Type B pancreatic cell (in vitro differentiated cells): ENCODE data around the gene CEP250. TPM values are rescaled to one million over a fixed set of nuclear protein-coding genes. Genes with fewer than 3 reads are reported as not detected.

Experiments
- DNase-seq: peaks from one replicate; pipeline ENCODE4 v3.0.0; 2021; ENCODE audit warnings: mixed read lengths; ENCODE audit not compliant: unreplicated experiment; ENCODE audit errors: extremely low spot score
- H3K27ac Mint-ChIP-seq: 2 replicates; pipeline ENCODE4 v1.8.0; 2021; ENCODE audit warnings: mild to moderate bottlenecking, mixed read lengths
- H3K27me3 Mint-ChIP-seq: 2 replicates; pipeline ENCODE4 v1.8.0; 2021; ENCODE audit warnings: mixed read lengths
- H3K36me3 Mint-ChIP-seq: 2 replicates; pipeline ENCODE4 v1.8.0; 2021; ENCODE audit warnings: mixed read lengths
- H3K4me1 Mint-ChIP-seq: one replicate; pipeline ENCODE4 v1.8.0; 2021; ENCODE audit warnings: mixed read lengths; ENCODE audit not compliant: unreplicated experiment
- H3K4me3 Mint-ChIP-seq: 2 replicates; pipeline ENCODE4 v1.8.0; 2021; ENCODE audit warnings: mild to moderate bottlenecking, mixed read lengths
- H3K9me3 Mint-ChIP-seq: 2 replicates; pipeline ENCODE4 v1.8.0; 2021; ENCODE audit warnings: mixed read lengths
- total RNA-seq: library from RNA; stranded (reverse); gene quantifications from 2 replicates; pipeline ENCODE4 v1.2.1, GENCODE V29; 2021; ENCODE audit warnings: low replicate concordance
- TF ChIP-seq, protein P1 (sequence below): fragments of 200-600 bp; sonication (generic); conservative IDR thresholded peaks from 2 replicates; pipeline ENCODE4 v1.5.0; 2021; ENCODE audit warnings: antibody characterized with exemption, mild to moderate bottlenecking

CEP250 gene
- total RNA-seq, 1 donor from 2014 or later, result 57.1 TPM

DNA sequence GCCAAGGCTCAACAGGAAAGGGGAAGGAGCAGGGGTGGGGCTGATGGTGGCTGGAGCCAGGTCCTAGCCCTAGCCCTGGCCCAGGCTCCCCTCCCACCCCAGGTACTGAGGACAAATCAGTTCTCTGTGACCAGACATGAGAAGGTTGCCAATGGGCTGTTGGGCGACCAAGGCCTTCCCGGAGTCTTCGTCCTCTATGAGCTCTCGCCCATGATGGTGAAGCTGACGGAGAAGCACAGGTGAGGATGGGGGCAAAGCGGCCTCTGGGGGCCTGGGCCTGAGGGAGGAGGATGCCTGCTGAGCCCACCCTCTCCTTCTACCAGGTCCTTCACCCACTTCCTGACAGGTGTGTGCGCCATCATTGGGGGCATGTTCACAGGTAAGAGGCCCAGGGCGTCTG is 101.5 kb downstream of the CEP250 start:
- no peaks in the 10 kb centered on the region for H3K4me1 Mint-ChIP-seq
- H3K4me3 Mint-ChIP-seq, result no peak overlapping the region
- H3K27ac Mint-ChIP-seq, result no peak overlapping the region
- no peak for DNase-seq
- no peaks in the 10 kb centered on the region for H3K9me3 Mint-ChIP-seq
- peaks cover 14% of the 10 kb centered on the region for H3K36me3 Mint-ChIP-seq
- TF ChIP-seq, protein P1, sequence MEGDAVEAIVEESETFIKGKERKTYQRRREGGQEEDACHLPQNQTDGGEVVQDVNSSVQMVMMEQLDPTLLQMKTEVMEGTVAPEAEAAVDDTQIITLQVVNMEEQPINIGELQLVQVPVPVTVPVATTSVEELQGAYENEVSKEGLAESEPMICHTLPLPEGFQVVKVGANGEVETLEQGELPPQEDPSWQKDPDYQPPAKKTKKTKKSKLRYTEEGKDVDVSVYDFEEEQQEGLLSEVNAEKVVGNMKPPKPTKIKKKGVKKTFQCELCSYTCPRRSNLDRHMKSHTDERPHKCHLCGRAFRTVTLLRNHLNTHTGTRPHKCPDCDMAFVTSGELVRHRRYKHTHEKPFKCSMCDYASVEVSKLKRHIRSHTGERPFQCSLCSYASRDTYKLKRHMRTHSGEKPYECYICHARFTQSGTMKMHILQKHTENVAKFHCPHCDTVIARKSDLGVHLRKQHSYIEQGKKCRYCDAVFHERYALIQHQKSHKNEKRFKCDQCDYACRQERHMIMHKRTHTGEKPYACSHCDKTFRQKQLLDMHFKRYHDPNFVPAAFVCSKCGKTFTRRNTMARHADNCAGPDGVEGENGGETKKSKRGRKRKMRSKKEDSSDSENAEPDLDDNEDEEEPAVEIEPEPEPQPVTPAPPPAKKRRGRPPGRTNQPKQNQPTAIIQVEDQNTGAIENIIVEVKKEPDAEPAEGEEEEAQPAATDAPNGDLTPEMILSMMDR, result no peak
- H3K27me3 Mint-ChIP-seq, result no peaks in the 10 kb centered on the region

DNA sequence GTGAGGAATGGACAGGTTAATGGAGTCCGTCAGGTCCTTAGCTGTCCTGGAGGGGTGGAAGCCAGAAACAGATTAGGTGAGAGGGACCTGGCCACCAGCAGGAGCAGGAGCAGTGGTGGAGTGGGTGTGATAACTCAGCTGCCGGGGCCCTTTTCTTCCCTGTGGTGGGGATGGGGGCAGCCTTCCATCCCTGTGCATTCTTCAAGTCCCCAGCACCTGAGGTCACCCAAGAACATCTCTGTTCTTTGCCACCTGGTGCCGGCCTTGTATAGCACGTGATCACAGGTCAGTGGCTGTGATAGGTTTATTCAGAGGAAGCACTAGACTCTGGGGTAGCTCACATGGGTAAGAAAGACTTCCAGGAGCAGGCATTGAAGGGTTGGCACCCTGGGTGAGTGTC is 103.1 kb downstream of the CEP250 start:
- H3K27ac Mint-ChIP-seq, result no peak overlapping the region
- peaks cover 14% of the 10 kb centered on the region for H3K36me3 Mint-ChIP-seq
- H3K9me3 Mint-ChIP-seq, result no peaks in the 10 kb centered on the region
- no peak overlapping the region for H3K4me3 Mint-ChIP-seq
- no peaks in the 10 kb centered on the region for H3K27me3 Mint-ChIP-seq
- TF ChIP-seq, protein P1, result no peak
- no peaks in the 10 kb centered on the region for H3K4me1 Mint-ChIP-seq
- DNase-seq, result no peak

DNA sequence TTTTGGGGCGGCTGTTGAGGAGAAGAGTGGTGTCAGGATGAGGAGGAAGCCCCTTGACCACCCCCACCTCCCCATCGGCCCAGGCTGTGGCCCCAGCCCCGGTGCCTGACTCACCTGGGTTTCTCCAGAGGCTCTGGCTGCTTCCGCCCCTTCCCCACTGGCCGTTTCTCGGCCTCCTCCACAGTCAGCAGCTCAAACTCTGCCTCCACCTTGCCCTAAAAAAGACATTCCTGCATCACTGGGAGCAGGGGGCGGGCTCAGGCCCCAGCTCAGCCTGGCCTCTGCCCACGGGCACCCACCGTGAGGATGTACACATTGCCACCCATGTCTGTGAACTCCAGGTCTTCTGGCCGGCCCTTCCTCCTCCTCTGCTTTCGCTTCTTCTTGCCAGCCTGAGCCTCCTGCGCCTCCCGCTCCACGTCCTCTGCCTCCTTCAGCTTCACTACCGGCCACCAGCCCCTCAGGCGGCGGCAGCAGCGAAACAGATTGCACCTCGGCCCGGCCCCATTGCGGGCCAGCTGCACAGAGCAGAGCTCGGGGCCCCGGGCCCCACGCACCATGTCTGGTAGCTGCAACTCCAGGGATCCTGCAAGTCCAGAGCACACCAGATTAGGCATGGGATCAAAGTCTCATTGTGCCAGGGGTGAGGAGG is 103.8 kb downstream of the CEP250 start:
- no peak overlapping the region for H3K27ac Mint-ChIP-seq
- H3K27me3 Mint-ChIP-seq, result no peaks in the 10 kb centered on the region
- no peak for DNase-seq
- TF ChIP-seq, protein P1, result no peak
- H3K9me3 Mint-ChIP-seq, result no peaks in the 10 kb centered on the region
- H3K4me3 Mint-ChIP-seq, result no peak overlapping the region
- no peaks in the 10 kb centered on the region for H3K4me1 Mint-ChIP-seq
- peaks cover 14% of the 10 kb centered on the region for H3K36me3 Mint-ChIP-seq

DNA sequence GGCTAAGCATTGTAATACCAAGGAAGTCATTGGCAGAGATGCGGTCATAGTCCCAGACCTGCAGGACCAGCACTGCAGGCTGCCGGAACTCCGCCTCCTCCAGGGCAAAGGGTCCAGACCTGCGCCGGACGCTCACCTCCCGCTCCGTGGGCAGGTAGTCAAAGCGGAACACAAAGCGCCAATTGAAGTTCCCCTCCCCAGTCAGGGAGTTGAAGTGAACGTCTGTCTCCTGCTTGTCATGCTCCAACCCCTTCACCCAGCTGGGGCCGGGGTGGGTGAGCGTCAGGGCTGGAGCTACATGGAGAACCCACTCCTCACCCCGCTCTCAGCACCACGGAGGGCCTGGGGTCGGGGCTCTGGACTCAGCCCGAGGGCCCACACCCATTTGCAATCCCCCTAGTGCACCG is 104.7 kb downstream of the CEP250 start:
- Mint-ChIP-seq H3K4me1 (no peaks in the 10 kb centered on the region), H3K27ac (no peak overlapping the region), H3K36me3 (peaks cover 9% of the 10 kb centered on the region), H3K27me3 (no peaks in the 10 kb centered on the region), H3K4me3 (no peak overlapping the region), H3K9me3 (no peaks in the 10 kb centered on the region)
- DNase-seq, result no peak
- TF ChIP-seq, protein P1, result no peak

DNA sequence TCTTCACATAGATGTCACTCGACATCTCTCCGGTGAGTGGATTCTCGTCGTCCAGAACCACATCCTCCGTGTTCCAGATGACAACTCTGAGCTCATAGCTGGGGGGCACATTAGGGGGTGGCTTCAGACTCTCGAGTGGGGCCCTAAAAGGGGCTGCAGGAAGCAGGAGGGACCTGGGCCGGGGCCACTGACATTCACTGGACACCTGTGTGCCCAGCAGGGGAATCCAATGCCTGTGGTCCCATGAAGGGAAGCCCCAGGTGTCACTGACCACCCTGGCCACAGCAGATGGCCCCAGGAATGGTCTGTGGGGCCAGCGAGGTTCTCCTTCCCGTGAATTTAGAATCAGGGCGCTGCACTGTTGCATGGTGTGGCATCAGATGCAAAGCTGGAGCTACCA is 105.1 kb downstream of the CEP250 start:
- H3K4me3 Mint-ChIP-seq, result no peak overlapping the region
- TF ChIP-seq, protein P1, result no peak
- peaks cover 9% of the 10 kb centered on the region for H3K36me3 Mint-ChIP-seq
- no peak for DNase-seq
- H3K27me3 Mint-ChIP-seq, result no peaks in the 10 kb centered on the region
- H3K4me1 Mint-ChIP-seq, result no peaks in the 10 kb centered on the region
- no peaks in the 10 kb centered on the region for H3K9me3 Mint-ChIP-seq
- no peak overlapping the region for H3K27ac Mint-ChIP-seq
